Left kidney (tissue), 2 donors: ENCODE results near the gene TTL. TPM values are rescaled to one million over a fixed set of nuclear protein-coding genes. Genes with fewer than 3 reads are reported as not detected.

ENCODE experiments used
- DNase-seq: peaks from one replicate; pipeline ENCODE4 v3.0.0-alpha.2; 2013
- polyA plus RNA-seq: library from polyadenylated mRNA; unstranded; fragments of 120-200 nt; gene quantifications from one replicate; pipeline ENCODE4 v1.2.1, GENCODE V29; 2013; ENCODE audit not compliant: insufficient read length

Gene TTL
- polyA plus RNA-seq, 1 donor, result 50.5 TPM

DNA sequence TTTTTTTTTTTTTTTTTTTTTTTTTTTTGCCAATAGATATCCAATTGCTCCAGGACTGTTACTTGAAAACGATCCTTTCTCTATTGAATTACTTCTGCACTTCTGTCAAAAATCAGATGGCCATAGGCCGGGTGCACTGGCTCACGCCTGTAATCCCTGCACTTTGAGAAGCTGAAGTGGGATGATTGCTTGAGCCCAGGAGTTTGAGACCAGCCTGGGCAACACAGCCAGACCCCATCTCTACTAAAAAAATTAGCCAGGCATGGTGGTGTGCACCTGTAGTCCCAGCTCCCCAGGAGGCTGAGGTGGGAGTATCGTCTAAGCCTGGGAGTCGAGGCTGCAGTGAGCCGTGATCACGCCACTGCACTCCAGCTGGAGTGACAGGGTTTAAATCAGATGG lies 98.1 kb downstream of the TTL start:
- DNase-seq, result no peak

- DNase-seq, result no peak
Measured at GRCh38 chr2:112582314-112582746, 100.4 kb downstream of the TTL start.

- DNase-seq, result no peak
Measured at GRCh38 chr2:112583497-112584133, 101.7 kb downstream of the TTL start.

DNA sequence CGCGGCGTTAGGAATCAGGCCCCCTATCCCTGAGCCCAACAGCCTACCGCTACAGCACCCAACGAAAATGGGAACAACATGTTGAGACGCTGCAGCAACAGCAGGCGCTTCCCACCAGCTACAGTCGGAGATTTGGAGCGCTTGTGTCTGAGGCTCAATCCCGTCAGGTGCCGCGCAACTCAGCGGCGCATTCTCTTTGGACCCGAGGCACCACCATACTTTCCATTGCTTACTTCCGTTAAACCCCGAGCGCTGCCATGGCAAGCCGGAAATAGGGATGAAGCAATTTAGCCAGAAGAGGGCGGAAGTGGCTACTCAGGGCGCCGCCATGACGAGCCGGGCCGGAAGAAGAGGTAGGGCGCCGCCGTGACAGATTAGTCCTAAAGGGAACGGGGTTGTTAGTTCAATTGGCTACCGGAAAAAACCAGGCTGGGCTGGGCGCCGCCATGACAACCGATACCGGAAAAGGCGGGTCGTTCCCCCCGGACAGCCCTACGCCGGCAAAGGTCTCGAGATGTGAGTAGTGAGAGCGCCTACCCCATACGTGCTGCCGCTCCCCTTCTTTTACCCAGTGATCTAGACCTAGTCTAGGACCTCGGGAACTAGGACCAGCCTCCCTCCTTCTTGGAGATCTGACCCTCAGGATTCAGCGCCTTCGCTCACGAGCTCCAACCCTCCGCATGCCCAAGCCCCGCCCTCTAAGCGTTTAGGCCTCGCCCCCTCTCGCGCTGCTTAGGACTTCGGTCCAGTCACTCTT lies 102.4 kb downstream of the TTL start, which contains the start of gene CHCHD5:
Gene CHCHD5, plus strand, starts transcription at position 476 of the 757 bp plus-strand sequence. Its CDS starts 39 bp downstream, at position 515.
- DNase-seq, result peak; percentile 94

GRCh38 chr2:112584891-112585250 lies 102.9 kb downstream of the TTL start:
- DNase-seq, result no peak

GRCh38 chr2:112585400-112585799 lies 103.4 kb downstream of the TTL start:
- no peak for DNase-seq

- DNase-seq, result no peak
Measured at GRCh38 chr2:112585873-112586464, 104.0 kb downstream of the TTL start.

DNA sequence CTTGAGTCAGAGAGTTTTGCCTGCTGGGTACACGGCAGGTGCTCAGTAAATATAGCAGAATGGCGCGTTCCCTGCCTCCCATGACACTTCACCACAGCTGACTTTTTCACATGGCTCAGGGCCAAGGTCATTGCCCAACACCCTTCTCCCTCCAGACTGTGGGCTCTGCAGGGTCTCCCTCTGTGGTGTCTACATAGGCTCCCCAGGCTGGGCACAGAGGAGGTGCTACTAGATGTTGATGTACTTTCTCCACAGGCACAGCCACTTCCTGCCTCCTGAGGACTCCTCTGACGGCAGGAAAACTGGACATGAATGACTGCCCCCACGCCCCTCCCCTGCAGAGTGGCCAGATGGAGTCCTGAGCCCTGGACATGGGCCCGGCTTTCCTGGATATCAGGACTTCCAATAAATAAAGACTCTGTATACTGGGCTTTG lies 106.7 kb downstream of the TTL start:
- DNase-seq, result no peak

Other genes starting within 250 kb of the TTL start
- 28.7 TPM for gene ZC3H8, start 227.1 kb upstream of the TTL start, polyA plus RNA-seq
- gene ZC3H6, start 206.6 kb upstream of the TTL start, polyA plus RNA-seq, result 9.9 TPM
- gene RGPD8, start 48.5 kb upstream of the TTL start, polyA plus RNA-seq, result 4.7 TPM
- 37.3 TPM for gene POLR1B, start 60.3 kb downstream of the TTL start, polyA plus RNA-seq
- 20.3 TPM for gene CHCHD5, start 102.5 kb downstream of the TTL start, polyA plus RNA-seq
- 64.8 TPM for gene SLC20A1, start 163.8 kb downstream of the TTL start, polyA plus RNA-seq
- 0.83 TPM for gene NT5DC4, start 238.9 kb downstream of the TTL start, polyA plus RNA-seq